K562 (cell line): ENCODE results near the gene NTRK1. TPM values are rescaled to one million over a fixed set of nuclear protein-coding genes. Genes with fewer than 3 reads are reported as not detected.

Experiments
- CCAR2 ChIP-seq: fragments of 200-400 bp; formaldehyde crosslinking; IDR thresholded peaks from 2 replicates; pipeline ENCODE4 v1.6.1; 2017; ENCODE audit warnings: mild to moderate bottlenecking, low read depth, low read length
- EP400 ChIP-seq: fragments of 450-650 bp; IDR thresholded peaks from 2 replicates; pipeline ENCODE4 v1.6.1; 2017; ENCODE audit warnings: antibody characterized with exemption, mild to moderate bottlenecking, moderate library complexity
- HEY1 ChIP-seq: fragments of 250-450 bp; sonication (Bioruptor Pico); IDR thresholded peaks from 2 replicates; pipeline ENCODE4 v1.5.0; 2020; ENCODE audit warnings: mild to moderate bottlenecking, moderate library complexity, borderline replicate concordance
- HMG20B ChIP-seq: fragments of 250-450 bp; sonication (Bioruptor Pico); IDR thresholded peaks from 2 replicates; pipeline ENCODE4 v1.5.0; 2021; ENCODE audit warnings: mild to moderate bottlenecking
- JUNB ChIP-seq: fragments of 450-650 bp; formaldehyde crosslinking; conservative IDR thresholded peaks from 2 replicates; pipeline ENCODE4 v1.4.0; 2020; ENCODE audit warnings: mild to moderate bottlenecking
- MYBL2 ChIP-seq, 2 experiments: fragments of 450-650 bp in 1 of 2; sonication (generic) in 1 of 2; formaldehyde crosslinking in 1 of 2; IDR thresholded peaks; 2 replicates each; pipeline versions ENCODE4 v1.6.1 to v1.8.1; 2017 to 2022; ENCODE audit warnings: borderline replicate concordance in 1 of 2, inconsistent platforms in 1 of 2, low read depth in 1 of 2, mild to moderate bottlenecking in 1 of 2, missing genetic modification reagents in 1 of 2, moderate library complexity in 1 of 2
- PTRF ChIP-seq: fragments of 450-650 bp; IDR thresholded peaks from 2 replicates; pipeline ENCODE4 v1.6.1; 2016; ENCODE audit warnings: mild to moderate bottlenecking, missing genetic modification characterization, missing compliant biosample characterization
- SAFB2 ChIP-seq: fragments of 200-400 bp; formaldehyde crosslinking; IDR thresholded peaks from 2 replicates; pipeline ENCODE4 v1.6.1; 2018; ENCODE audit warnings: borderline replicate concordance, low read length, low read depth, moderate library complexity; ENCODE audit not compliant: severe bottlenecking
- SNAPC5 ChIP-seq: fragments of 250-450 bp; sonication (Bioruptor Pico); IDR thresholded peaks from 2 replicates; pipeline ENCODE4 v1.8.0; 2021; ENCODE audit warnings: moderate library complexity, mild to moderate bottlenecking, inconsistent platforms
- TFE3 ChIP-seq: fragments of 450-650 bp; formaldehyde crosslinking; IDR thresholded peaks from 2 replicates; pipeline ENCODE4 v1.4.0; 2020; ENCODE audit warnings: mild to moderate bottlenecking, mixed read lengths
- ZNF518B ChIP-seq: fragments of 250-450 bp; sonication (Bioruptor Pico); IDR thresholded peaks from 2 replicates; pipeline ENCODE4 v1.5.0; 2021; ENCODE audit warnings: mild to moderate bottlenecking, moderate library complexity
- polyA plus RNA-seq, 8 experiments: library from polyadenylated mRNA; depleted of rRNA in 4 of 8; stranded (reverse) in 5 of 8; unstranded in 3 of 8; fragments of >200 nt; fragmentation: Nextera tagmentation in 2 of 8; fragmentation: Illumina TruSeq in 1 of 8; extraction: Ambion mirVana in 2 of 8; extraction: Trizol in 1 of 8; gene quantifications; 2 replicates each; pipeline versions ENCODE4 v1.2.1 to v1.2.3, GENCODE V29; 2011 to 2014; ENCODE audit warnings: inconsistent platforms in 1 of 8, missing spikeins in 1 of 8
- total RNA-seq, 7 experiments: library from RNA; depleted of rRNA in 6 of 7; stranded (reverse); fragments of >200 nt in 6 of 7; fragmentation: Illumina TruSeq in 2 of 7; extraction: Trizol in 2 of 7; gene quantifications; 2 replicates each; pipeline versions ENCODE4 v1.2.1 to v1.2.3, GENCODE V29; 2011 to 2021; ENCODE audit warnings: low replicate concordance in 1 of 7
- TF ChIP-seq, protein P1 (sequence below): fragments of 450-650 bp; IDR thresholded peaks from 2 replicates; pipeline ENCODE4 v1.6.1; 2016
- TF ChIP-seq, protein P2 (sequence below): fragments of 250-450 bp; sonication (Bioruptor Pico); IDR thresholded peaks from 2 replicates; pipeline ENCODE4 v1.5.0; 2021
- TF ChIP-seq, protein P3 (sequence below), 2 experiments: fragments of 450-650 bp in 1 of 2; IDR thresholded peaks; 2 replicates each; pipeline ENCODE4 v1.6.1; 2011 to 2017; ENCODE audit warnings: low read depth in 2 of 2, antibody characterized with exemption in 1 of 2, borderline replicate concordance in 1 of 2, low read length in 1 of 2, mild to moderate bottlenecking in 1 of 2, mixed read lengths in 1 of 2; ENCODE audit not compliant: control insufficient read depth in 1 of 2
- TF ChIP-seq, protein P4 (sequence below): fragments of 450-650 bp; IDR thresholded peaks from 2 replicates; pipeline ENCODE4 v1.6.1; 2016; ENCODE audit warnings: antibody characterized with exemption

Gene NTRK1
- total and polyA plus RNA-seq, 9 of the 15 experiments (the other 6 are each of a cell fraction or from before 2014, with no cell fraction given) = 0.46 to 30.0 (median 7.9) TPM

DNA sequence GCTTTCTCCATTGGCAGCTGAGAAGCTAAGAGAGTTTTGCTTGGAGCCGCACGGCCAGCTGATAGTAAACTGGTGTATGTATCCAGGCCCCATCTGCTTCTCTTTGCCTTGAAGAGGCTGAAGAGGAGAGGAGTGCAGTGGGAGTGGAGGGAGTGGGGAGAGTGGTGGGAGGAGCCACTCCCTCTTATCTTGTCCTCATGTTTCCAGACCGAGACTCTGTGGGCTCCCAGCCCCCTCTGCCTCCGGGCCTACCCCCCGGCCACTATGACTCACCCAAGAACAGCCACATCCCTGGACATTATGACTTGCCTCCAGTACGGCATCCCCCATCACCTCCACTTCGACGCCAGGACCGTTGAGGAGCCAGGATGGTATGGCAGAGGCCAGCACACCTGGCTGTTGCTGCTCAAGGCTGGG lies 53.8 kb downstream of the NTRK1 start (continued):
- TF ChIP-seq, protein P1, sequence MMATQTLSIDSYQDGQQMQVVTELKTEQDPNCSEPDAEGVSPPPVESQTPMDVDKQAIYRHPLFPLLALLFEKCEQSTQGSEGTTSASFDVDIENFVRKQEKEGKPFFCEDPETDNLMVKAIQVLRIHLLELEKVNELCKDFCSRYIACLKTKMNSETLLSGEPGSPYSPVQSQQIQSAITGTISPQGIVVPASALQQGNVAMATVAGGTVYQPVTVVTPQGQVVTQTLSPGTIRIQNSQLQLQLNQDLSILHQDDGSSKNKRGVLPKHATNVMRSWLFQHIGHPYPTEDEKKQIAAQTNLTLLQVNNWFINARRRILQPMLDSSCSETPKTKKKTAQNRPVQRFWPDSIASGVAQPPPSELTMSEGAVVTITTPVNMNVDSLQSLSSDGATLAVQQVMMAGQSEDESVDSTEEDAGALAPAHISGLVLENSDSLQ = peak; percentile 68; the same call in 1 of the 2 replicates
- no peak for TF ChIP-seq HEY1 (CRISPR knock-in tag)
- no peak for TF ChIP-seq MYBL2 (IDR thresholded peaks at IDR 0.05; ENCODE audit: low read depth)
- no peak for TF ChIP-seq MYBL2 (CRISPR knock-in tag; IDR thresholded peaks at IDR 0.05; ENCODE audit: borderline replicate concordance)
- no peak for TF ChIP-seq CCAR2
- TF ChIP-seq, protein P2, sequence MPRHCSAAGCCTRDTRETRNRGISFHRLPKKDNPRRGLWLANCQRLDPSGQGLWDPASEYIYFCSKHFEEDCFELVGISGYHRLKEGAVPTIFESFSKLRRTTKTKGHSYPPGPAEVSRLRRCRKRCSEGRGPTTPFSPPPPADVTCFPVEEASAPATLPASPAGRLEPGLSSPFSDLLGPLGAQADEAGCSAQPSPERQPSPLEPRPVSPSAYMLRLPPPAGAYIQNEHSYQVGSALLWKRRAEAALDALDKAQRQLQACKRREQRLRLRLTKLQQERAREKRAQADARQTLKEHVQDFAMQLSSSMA (CRISPR knock-in tag) = no peak
- TF ChIP-seq, protein P3, sequence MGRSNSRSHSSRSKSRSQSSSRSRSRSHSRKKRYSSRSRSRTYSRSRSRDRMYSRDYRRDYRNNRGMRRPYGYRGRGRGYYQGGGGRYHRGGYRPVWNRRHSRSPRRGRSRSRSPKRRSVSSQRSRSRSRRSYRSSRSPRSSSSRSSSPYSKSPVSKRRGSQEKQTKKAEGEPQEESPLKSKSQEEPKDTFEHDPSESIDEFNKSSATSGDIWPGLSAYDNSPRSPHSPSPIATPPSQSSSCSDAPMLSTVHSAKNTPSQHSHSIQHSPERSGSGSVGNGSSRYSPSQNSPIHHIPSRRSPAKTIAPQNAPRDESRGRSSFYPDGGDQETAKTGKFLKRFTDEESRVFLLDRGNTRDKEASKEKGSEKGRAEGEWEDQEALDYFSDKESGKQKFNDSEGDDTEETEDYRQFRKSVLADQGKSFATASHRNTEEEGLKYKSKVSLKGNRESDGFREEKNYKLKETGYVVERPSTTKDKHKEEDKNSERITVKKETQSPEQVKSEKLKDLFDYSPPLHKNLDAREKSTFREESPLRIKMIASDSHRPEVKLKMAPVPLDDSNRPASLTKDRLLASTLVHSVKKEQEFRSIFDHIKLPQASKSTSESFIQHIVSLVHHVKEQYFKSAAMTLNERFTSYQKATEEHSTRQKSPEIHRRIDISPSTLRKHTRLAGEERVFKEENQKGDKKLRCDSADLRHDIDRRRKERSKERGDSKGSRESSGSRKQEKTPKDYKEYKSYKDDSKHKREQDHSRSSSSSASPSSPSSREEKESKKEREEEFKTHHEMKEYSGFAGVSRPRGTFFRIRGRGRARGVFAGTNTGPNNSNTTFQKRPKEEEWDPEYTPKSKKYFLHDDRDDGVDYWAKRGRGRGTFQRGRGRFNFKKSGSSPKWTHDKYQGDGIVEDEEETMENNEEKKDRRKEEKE (IDR thresholded peaks at IDR 0.05; ENCODE audit: borderline replicate concordance in 1 of 2, control insufficient read depth in 1 of 2, low read depth in 2 of 2, low read length in 1 of 2) = no peak
- TF ChIP-seq SAFB2 = no peak
- TF ChIP-seq SNAPC5 (CRISPR knock-in tag) = no peak
- TF ChIP-seq EP400 = no peak
- peak; percentile 64; the same call in 1 of the 2 replicates for TF ChIP-seq JUNB (CRISPR knock-in tag)
- TF ChIP-seq, protein P4, sequence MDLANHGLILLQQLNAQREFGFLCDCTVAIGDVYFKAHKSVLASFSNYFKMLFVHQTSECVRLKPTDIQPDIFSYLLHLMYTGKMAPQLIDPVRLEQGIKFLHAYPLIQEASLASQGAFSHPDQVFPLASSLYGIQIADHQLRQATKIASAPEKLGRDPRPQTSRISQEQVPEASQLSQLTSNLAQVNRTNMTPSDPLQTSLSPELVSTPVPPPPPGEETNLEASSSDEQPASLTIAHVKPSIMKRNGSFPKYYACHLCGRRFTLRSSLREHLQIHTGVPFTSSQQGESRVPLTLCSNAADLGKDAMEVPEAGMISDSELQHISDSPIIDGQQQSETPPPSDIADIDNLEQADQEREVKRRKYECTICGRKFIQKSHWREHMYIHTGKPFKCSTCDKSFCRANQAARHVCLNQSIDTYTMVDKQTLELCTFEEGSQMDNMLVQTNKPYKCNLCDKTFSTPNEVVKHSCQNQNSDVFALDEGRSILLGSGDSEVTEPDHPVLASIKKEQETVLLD = peak; percentile 68
- no peak for TF ChIP-seq TFE3
- no peak for TF ChIP-seq HMG20B (CRISPR knock-in tag)
- TF ChIP-seq PTRF (tag) = no peak
- no peak for TF ChIP-seq ZNF518B (CRISPR knock-in tag)
